Activated naive CD4-positive, alpha-beta T cell treated with anti-CD3 and anti-CD28 coated beads for 36 hours (primary cell): ENCODE measurements around the gene PCDH15. TPM values are rescaled to one million over a fixed set of nuclear protein-coding genes. Genes with fewer than 3 reads are reported as not detected.

Experiments used
- CTCF ChIA-PET: fragments of 350-600 bp; sonication (Branson Sonifier 250); formaldehyde crosslinking; loops from one replicate; lab custom pipeline; 2021; ENCODE audit warnings: antibody characterized with exemption; lab: Charles Lee
- DNase-seq: peaks from one replicate; pipeline ENCODE4 v3.0.0-alpha.2; 2020
- H3K27ac Mint-ChIP-seq: one replicate; pipeline ENCODE4 v1.8.0; 2021; ENCODE audit warnings: mild to moderate bottlenecking, mixed read lengths
- H3K27me3 Mint-ChIP-seq: one replicate; pipeline ENCODE4 v1.8.0; 2021; ENCODE audit warnings: low read depth, mixed read lengths
- H3K36me3 Mint-ChIP-seq: one replicate; pipeline ENCODE4 v1.8.0; 2021; ENCODE audit warnings: low read depth, mixed read lengths
- H3K4me1 Mint-ChIP-seq: one replicate; pipeline ENCODE4 v1.8.0; 2021; ENCODE audit warnings: low read depth, mixed read lengths
- H3K4me3 Mint-ChIP-seq: one replicate; pipeline ENCODE4 v1.8.0; 2021; ENCODE audit warnings: mild to moderate bottlenecking, moderate library complexity, mixed read lengths
- H3K9me3 Mint-ChIP-seq: one replicate; pipeline ENCODE4 v1.8.0; 2021; ENCODE audit warnings: mixed read lengths
- intact Hi-C: fragments of 100-400 bp; cut with micrococcal nuclease; formaldehyde crosslinking; loops from one replicate; pipeline ENCODE4 v1.15.1; 2023
- total RNA-seq, 2 experiments: library from RNA; stranded (reverse); gene quantifications; one replicate each; pipeline ENCODE4 v1.2.3, GENCODE V29; 2021

Gene PCDH15
- total RNA-seq, 2 experiments from 2014 or later = not detected

GRCh38 chr10:54065106-54065505 lies 735.9 kb downstream of the PCDH15 start:
- H3K4me3 Mint-ChIP-seq = no peak overlapping the region
- intact Hi-C loops = no loop called here
- no peak overlapping the region for H3K27ac Mint-ChIP-seq
- H3K9me3 Mint-ChIP-seq = peaks cover 4% of the 10 kb centered on the region
- no peaks in the 10 kb centered on the region for H3K4me1 Mint-ChIP-seq
- CTCF ChIA-PET = no interaction called here
- no peaks in the 10 kb centered on the region for H3K36me3 Mint-ChIP-seq
- no peak for DNase-seq
- H3K27me3 Mint-ChIP-seq = no peaks in the 10 kb centered on the region

GRCh38 chr10:54064215-54064614 lies 736.8 kb downstream of the PCDH15 start:
- no peaks in the 10 kb centered on the region for H3K27me3 Mint-ChIP-seq
- no peaks in the 10 kb centered on the region for H3K36me3 Mint-ChIP-seq
- DNase-seq = no peak
- peaks cover 7% of the 10 kb centered on the region for H3K9me3 Mint-ChIP-seq
- intact Hi-C loops = no loop called here
- H3K4me3 Mint-ChIP-seq = no peak overlapping the region
- CTCF ChIA-PET = no interaction called here
- no peak overlapping the region for H3K27ac Mint-ChIP-seq
- no peaks in the 10 kb centered on the region for H3K4me1 Mint-ChIP-seq

GRCh38 chr10:54063514-54063913 lies 737.5 kb downstream of the PCDH15 start:
- Mint-ChIP-seq H3K4me3 (no peak overlapping the region), H3K36me3 (no peaks in the 10 kb centered on the region), H3K27me3 (no peaks in the 10 kb centered on the region), H3K27ac (no peak overlapping the region), H3K9me3 (peaks cover 8% of the 10 kb centered on the region), H3K4me1 (no peaks in the 10 kb centered on the region)
- intact Hi-C loops = no loop called here
- CTCF ChIA-PET = no interaction called here
- no peak for DNase-seq

- peaks cover 21% of the 10 kb centered on the region for H3K9me3 Mint-ChIP-seq
- H3K4me1 Mint-ChIP-seq = no peaks in the 10 kb centered on the region
- CTCF ChIA-PET = no interaction called here
- DNase-seq = no peak
- H3K27me3 Mint-ChIP-seq = no peaks in the 10 kb centered on the region
- no peak overlapping the region for H3K4me3 Mint-ChIP-seq
- no peaks in the 10 kb centered on the region for H3K36me3 Mint-ChIP-seq
- H3K27ac Mint-ChIP-seq = no peak overlapping the region
- intact Hi-C loops = no loop called here
Measured at GRCh38 chr10:54060572-54060971, 740.5 kb downstream of the PCDH15 start.

- intact Hi-C loops = no loop called here
- no peak overlapping the region for H3K4me3 Mint-ChIP-seq
- no peak overlapping the region for H3K27ac Mint-ChIP-seq
- CTCF ChIA-PET = no interaction called here
- H3K4me1 Mint-ChIP-seq = no peaks in the 10 kb centered on the region
- no peaks in the 10 kb centered on the region for H3K36me3 Mint-ChIP-seq
- DNase-seq = no peak
- no peaks in the 10 kb centered on the region for H3K27me3 Mint-ChIP-seq
- H3K9me3 Mint-ChIP-seq = peaks cover 19% of the 10 kb centered on the region
Measured at GRCh38 chr10:54057357-54057756, 743.7 kb downstream of the PCDH15 start.

- CTCF ChIA-PET = no interaction called here
- no peaks in the 10 kb centered on the region for H3K9me3 Mint-ChIP-seq
- intact Hi-C loops = no loop called here
Measured at GRCh38 chr10:54026340-54026739, 774.7 kb downstream of the PCDH15 start.

GRCh38 chr10:54011117-54011516 lies 789.9 kb downstream of the PCDH15 start:
- no peak overlapping the region for H3K4me3 Mint-ChIP-seq
- no peaks in the 10 kb centered on the region for H3K4me1 Mint-ChIP-seq
- peaks cover 21% of the 10 kb centered on the region for H3K9me3 Mint-ChIP-seq
- H3K36me3 Mint-ChIP-seq = no peaks in the 10 kb centered on the region
- intact Hi-C loops = no loop called here
- CTCF ChIA-PET = no interaction called here
- no peaks in the 10 kb centered on the region for H3K27me3 Mint-ChIP-seq
- DNase-seq = no peak
- no peak overlapping the region for H3K27ac Mint-ChIP-seq

More at GRCh38 chr10:54026340-54026739, 774.7 kb downstream of the PCDH15 start:
- Mint-ChIP-seq H3K27ac (no peak overlapping the region), H3K4me1 (no peaks in the 10 kb centered on the region), H3K27me3 (no peaks in the 10 kb centered on the region), H3K4me3 (no peak overlapping the region), H3K36me3 (peaks cover 1% of the 10 kb centered on the region)
- DNase-seq = no peak

- Mint-ChIP-seq H3K4me1 (no peaks in the 10 kb centered on the region), H3K27me3 (no peaks in the 10 kb centered on the region), H3K4me3 (no peak overlapping the region), H3K27ac (no peak overlapping the region), H3K36me3 (no peaks in the 10 kb centered on the region), H3K9me3 (peaks cover 19% of the 10 kb centered on the region)
- CTCF ChIA-PET = no interaction called here
- intact Hi-C loops = no loop called here
- DNase-seq = no peak
Measured at GRCh38 chr10:54010337-54010933, 790.6 kb downstream of the PCDH15 start.

GRCh38 chr10:54009672-54010071 lies 791.4 kb downstream of the PCDH15 start:
- no peak overlapping the region for H3K27ac Mint-ChIP-seq
- peaks cover 18% of the 10 kb centered on the region for H3K9me3 Mint-ChIP-seq
- CTCF ChIA-PET = no interaction called here
- DNase-seq = no peak
- no peak overlapping the region for H3K4me3 Mint-ChIP-seq
- no peaks in the 10 kb centered on the region for H3K27me3 Mint-ChIP-seq
- no peaks in the 10 kb centered on the region for H3K4me1 Mint-ChIP-seq
- intact Hi-C loops = no loop called here
- H3K36me3 Mint-ChIP-seq = no peaks in the 10 kb centered on the region

- intact Hi-C loops = no loop called here
- CTCF ChIA-PET = no interaction called here
- no peaks in the 10 kb centered on the region for H3K36me3 Mint-ChIP-seq
- no peak overlapping the region for H3K4me3 Mint-ChIP-seq
- no peak for DNase-seq
- peaks cover 7% of the 10 kb centered on the region for H3K9me3 Mint-ChIP-seq
- no peaks in the 10 kb centered on the region for H3K4me1 Mint-ChIP-seq
- no peaks in the 10 kb centered on the region for H3K27me3 Mint-ChIP-seq
- H3K27ac Mint-ChIP-seq = no peak overlapping the region
Measured at GRCh38 chr10:54002077-54002476, 799.0 kb downstream of the PCDH15 start.

GRCh38 chr10:53997953-53998352 lies 803.1 kb downstream of the PCDH15 start:
- Mint-ChIP-seq H3K36me3 (no peaks in the 10 kb centered on the region), H3K4me3 (no peak overlapping the region), H3K27ac (no peak overlapping the region), H3K4me1 (no peaks in the 10 kb centered on the region), H3K9me3 (peaks cover 4% of the 10 kb centered on the region), H3K27me3 (no peaks in the 10 kb centered on the region)
- CTCF ChIA-PET = interaction anchor here (0.7 kb wide), 1 partner anchor 660 kb away, joined by 3 read pairs; no protein-coding TSS in a partner anchor
- intact Hi-C loops = no loop called here
- DNase-seq = no peak

GRCh38 chr10:53990799-53991238 lies 810.2 kb downstream of the PCDH15 start:
- Mint-ChIP-seq H3K36me3 (no peaks in the 10 kb centered on the region), H3K9me3 (peaks cover 2% of the 10 kb centered on the region), H3K27ac (no peak overlapping the region), H3K27me3 (no peaks in the 10 kb centered on the region), H3K4me3 (no peak overlapping the region), H3K4me1 (no peaks in the 10 kb centered on the region)
- intact Hi-C loops = no loop called here
- no peak for DNase-seq
- CTCF ChIA-PET = no interaction called here

GRCh38 chr10:53983431-53983830 lies 817.6 kb downstream of the PCDH15 start:
- Mint-ChIP-seq H3K4me3 (no peak overlapping the region), H3K4me1 (no peaks in the 10 kb centered on the region), H3K27ac (no peak overlapping the region), H3K36me3 (no peaks in the 10 kb centered on the region), H3K9me3 (peaks cover 10% of the 10 kb centered on the region), H3K27me3 (no peaks in the 10 kb centered on the region)
- CTCF ChIA-PET = no interaction called here
- intact Hi-C loops = no loop called here
- no peak for DNase-seq
